ENCODE data around the gene DOCK2. TPM values are rescaled to one million over a fixed set of nuclear protein-coding genes. Genes with fewer than 3 reads are reported as not detected.

The DOCK2 gene
- total RNA-seq, 1 experiment from 2014 or later = 0.42 TPM

DNA sequence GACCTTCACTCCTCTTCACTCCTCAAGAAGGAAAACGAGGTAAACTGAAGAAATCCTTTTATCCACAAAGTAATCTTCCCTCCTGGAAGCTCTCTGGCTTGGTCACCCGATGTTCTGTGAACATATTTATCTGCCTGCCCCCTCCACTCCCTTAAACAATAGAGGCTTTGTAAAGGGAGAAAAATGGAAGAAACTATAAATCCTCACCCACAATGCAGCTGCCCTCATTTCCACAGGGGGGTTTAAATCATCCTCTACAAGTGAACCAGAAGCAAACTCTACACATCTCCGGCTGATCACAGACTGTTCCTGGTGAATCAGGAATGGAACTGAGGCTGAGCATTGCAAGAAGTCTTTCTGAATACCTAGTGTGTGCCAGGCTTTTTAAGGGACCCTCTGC is 336.0 kb downstream of the DOCK2 start:
- Mint-ChIP-seq H3K4me3 (ENCODE audit: unreplicated experiment) (no peak overlapping the region), H3K9me3 (ENCODE audit: unreplicated experiment) (no peaks in the 10 kb centered on the region), H3K27me3 (ENCODE audit: insufficient read depth, unreplicated experiment) (no peaks in the 10 kb centered on the region), H3K4me1 (ENCODE audit: insufficient read depth, unreplicated experiment) (peaks cover 38% of the 10 kb centered on the region), H3K27ac (ENCODE audit: low read depth, unreplicated experiment) (no peak overlapping the region), H3K36me3 (ENCODE audit: insufficient read depth, unreplicated experiment) (peaks cover 11% of the 10 kb centered on the region)
- TF ChIP-seq, protein P1, sequence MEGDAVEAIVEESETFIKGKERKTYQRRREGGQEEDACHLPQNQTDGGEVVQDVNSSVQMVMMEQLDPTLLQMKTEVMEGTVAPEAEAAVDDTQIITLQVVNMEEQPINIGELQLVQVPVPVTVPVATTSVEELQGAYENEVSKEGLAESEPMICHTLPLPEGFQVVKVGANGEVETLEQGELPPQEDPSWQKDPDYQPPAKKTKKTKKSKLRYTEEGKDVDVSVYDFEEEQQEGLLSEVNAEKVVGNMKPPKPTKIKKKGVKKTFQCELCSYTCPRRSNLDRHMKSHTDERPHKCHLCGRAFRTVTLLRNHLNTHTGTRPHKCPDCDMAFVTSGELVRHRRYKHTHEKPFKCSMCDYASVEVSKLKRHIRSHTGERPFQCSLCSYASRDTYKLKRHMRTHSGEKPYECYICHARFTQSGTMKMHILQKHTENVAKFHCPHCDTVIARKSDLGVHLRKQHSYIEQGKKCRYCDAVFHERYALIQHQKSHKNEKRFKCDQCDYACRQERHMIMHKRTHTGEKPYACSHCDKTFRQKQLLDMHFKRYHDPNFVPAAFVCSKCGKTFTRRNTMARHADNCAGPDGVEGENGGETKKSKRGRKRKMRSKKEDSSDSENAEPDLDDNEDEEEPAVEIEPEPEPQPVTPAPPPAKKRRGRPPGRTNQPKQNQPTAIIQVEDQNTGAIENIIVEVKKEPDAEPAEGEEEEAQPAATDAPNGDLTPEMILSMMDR (IDR thresholded peaks at IDR 0.05; ENCODE audit: unreplicated experiment) = no peak
- ChIA-PET POLR2A (no interaction called here), CTCF (interaction anchor here (0.6 to 0.8 kb wide), 4 partner anchors 12 to 754 kb away, joined by 3 to 4 read pairs (median 3); no protein-coding TSS in a partner anchor)
- BruUV-seq (replicated peaks) = no TSS peak
- intact Hi-C loops (cut with micrococcal nuclease) = no loop called here
- DNase-seq (ENCODE audit: unreplicated experiment) = no peak

DNA sequence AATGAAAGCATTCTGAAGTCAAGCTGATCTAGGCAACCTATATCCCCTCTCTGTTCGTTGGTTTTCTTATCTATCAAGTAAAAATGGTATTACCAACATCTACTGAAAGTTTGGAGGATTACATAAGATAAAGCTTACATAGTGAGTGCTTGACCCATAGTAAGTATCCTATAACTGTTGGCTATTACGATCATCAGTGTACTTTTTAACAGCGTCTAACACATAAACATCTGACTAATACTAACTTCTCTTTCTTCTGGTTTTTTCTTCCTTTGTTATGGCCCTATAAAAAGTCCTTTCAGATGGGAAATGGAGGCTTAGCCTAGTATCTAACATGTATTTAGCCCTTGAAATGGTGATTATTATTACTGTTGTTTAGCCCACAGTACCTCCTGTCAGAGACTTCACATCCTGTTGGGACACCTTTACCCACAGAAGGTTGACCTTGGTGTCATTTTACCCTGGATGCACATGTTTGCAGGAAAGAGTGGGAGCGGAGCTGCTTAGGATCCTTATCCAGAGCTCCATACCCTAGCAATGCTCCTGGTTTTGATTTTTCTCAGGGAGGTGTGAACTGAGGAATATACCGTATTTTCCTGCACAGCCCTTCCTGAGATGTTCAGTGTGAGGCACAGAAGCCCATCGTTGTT is 337.2 kb downstream of the DOCK2 start:
- CTCF ChIA-PET = interaction anchor here (0.5 to 0.7 kb wide), 3 partner anchors 36 to 1549 kb away, joined by 3 to 5 read pairs (median 4); no protein-coding TSS in a partner anchor
- Mint-ChIP-seq H3K27me3 (ENCODE audit: insufficient read depth, unreplicated experiment) (no peaks in the 10 kb centered on the region), H3K27ac (ENCODE audit: low read depth, unreplicated experiment) (no peak overlapping the region), H3K4me3 (ENCODE audit: unreplicated experiment) (no peak overlapping the region), H3K4me1 (ENCODE audit: insufficient read depth, unreplicated experiment) (peaks cover 39% of the 10 kb centered on the region), H3K36me3 (ENCODE audit: insufficient read depth, unreplicated experiment) (peaks cover under 1% of the 10 kb centered on the region), H3K9me3 (ENCODE audit: unreplicated experiment) (no peaks in the 10 kb centered on the region)
- intact Hi-C loops (cut with micrococcal nuclease) = no loop called here
- POLR2A ChIA-PET = no interaction called here
- no TSS peak for BruUV-seq (replicated peaks)
- TF ChIP-seq, protein P1 (IDR thresholded peaks at IDR 0.05; ENCODE audit: unreplicated experiment) = no peak
- DNase-seq (ENCODE audit: unreplicated experiment) = no peak

- DNase-seq (ENCODE audit: unreplicated experiment) = no peak
- no peaks in the 10 kb centered on the region for H3K36me3 Mint-ChIP-seq (ENCODE audit: insufficient read depth, unreplicated experiment)
- ChIA-PET CTCF (interaction anchor here (0.6 to 3.0 kb wide), 11 partner anchors 10 to 398 kb away, joined by 3 to 32 read pairs (median 12); no protein-coding TSS in a partner anchor), POLR2A (interaction anchor here (3.2 kb wide), 1 partner anchor 276 kb away, joined by 18 read pairs; no protein-coding TSS in a partner anchor)
- no TSS peak for BruUV-seq (replicated peaks)
- H3K27ac Mint-ChIP-seq (ENCODE audit: low read depth, unreplicated experiment) = no peak overlapping the region
- peaks cover 24% of the 10 kb centered on the region for H3K4me1 Mint-ChIP-seq (ENCODE audit: insufficient read depth, unreplicated experiment)
- no peak overlapping the region for H3K4me3 Mint-ChIP-seq (ENCODE audit: unreplicated experiment)
- no peaks in the 10 kb centered on the region for H3K9me3 Mint-ChIP-seq (ENCODE audit: unreplicated experiment)
- TF ChIP-seq, protein P1 (IDR thresholded peaks at IDR 0.05; ENCODE audit: unreplicated experiment) = no peak
- intact Hi-C loops (cut with micrococcal nuclease) = no loop called here
- no peaks in the 10 kb centered on the region for H3K27me3 Mint-ChIP-seq (ENCODE audit: insufficient read depth, unreplicated experiment)
Measured at GRCh38 chr5:169978714-169979113, 341.6 kb downstream of the DOCK2 start.

DNA sequence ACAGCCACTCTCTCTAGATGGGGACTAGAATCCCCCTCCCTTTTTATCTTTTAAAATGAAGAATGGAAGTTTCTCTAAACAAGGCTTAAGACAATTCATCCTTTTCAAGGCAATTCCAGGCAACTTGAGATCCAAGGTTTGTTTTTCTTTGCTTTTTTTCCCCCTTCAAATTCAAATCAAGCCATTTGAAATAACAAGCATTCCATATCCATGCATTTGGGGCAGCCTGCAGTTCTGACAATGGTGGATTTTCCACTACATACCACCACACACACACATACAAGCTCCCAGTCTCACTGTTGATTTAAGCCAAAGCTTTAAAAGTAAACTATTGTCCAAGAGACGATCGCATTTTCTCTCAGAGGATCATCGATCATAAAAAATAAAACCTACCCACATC is 342.8 kb downstream of the DOCK2 start:
- ChIA-PET CTCF (interaction anchor here (0.6 to 3.0 kb wide), 83 partner anchors 9 to 1305 kb away, joined by 3 to 39 read pairs (median 4); partner anchors contain the start of gene SPDL1), POLR2A (interaction anchor here (0.6 to 3.2 kb wide), 5 partner anchors 263 to 399 kb away, joined by 3 to 18 read pairs (median 4); no protein-coding TSS in a partner anchor)
- TSS peak; percentile 32 for BruUV-seq (replicated peaks)
- Mint-ChIP-seq H3K27ac (ENCODE audit: low read depth, unreplicated experiment) (no peak overlapping the region), H3K36me3 (ENCODE audit: insufficient read depth, unreplicated experiment) (no peaks in the 10 kb centered on the region), H3K9me3 (ENCODE audit: unreplicated experiment) (no peaks in the 10 kb centered on the region), H3K4me1 (ENCODE audit: insufficient read depth, unreplicated experiment) (peaks cover 24% of the 10 kb centered on the region), H3K27me3 (ENCODE audit: insufficient read depth, unreplicated experiment) (no peaks in the 10 kb centered on the region), H3K4me3 (ENCODE audit: unreplicated experiment) (peak overlapping the region; percentile 69)
- intact Hi-C loops (cut with micrococcal nuclease) = loop anchor here (1.0 to 10.0 kb wide), 7 partner anchors 69 to 1305 kb away; no protein-coding TSS in a partner anchor
- no peak for DNase-seq (ENCODE audit: unreplicated experiment)
- TF ChIP-seq, protein P1 (IDR thresholded peaks at IDR 0.05; ENCODE audit: unreplicated experiment) = no peak
